Loucy (cell line): Measurements from ENCODE around the gene TTF2.

Source experiments
- CTCF ChIP-seq: fragments of 200-600 bp; sonication (generic); conservative IDR thresholded peaks from 2 replicates; pipeline ENCODE4 v1.5.1; 2014; ENCODE audit warnings: mild to moderate bottlenecking, antibody characterized with exemption, low read length
- EZH2phosphoT487 ChIP-seq: fragments of 200-600 bp; IDR thresholded peaks from 2 replicates; pipeline ENCODE4 v1.6.1; 2018; ENCODE audit warnings: antibody characterized with exemption, mild to moderate bottlenecking, moderate library complexity, borderline replicate concordance

GRCh38 chr1:117033772-117034171 is 26.4 kb upstream of the TTF2 start:
- TF ChIP-seq CTCF (no peak), EZH2phosphoT487 (no peak)
